Uterus (tissue), 4 donors: ENCODE measurements around the gene CLDN24. TPM values are rescaled to one million over a fixed set of nuclear protein-coding genes. Genes with fewer than 3 reads are reported as not detected.

Experiments
- DNase-seq, 2 donors: peaks; one replicate each; pipeline ENCODE4 v3.0.0-alpha.2; 2019 to 2020
- H3K27ac ChIP-seq, 2 donors: fragments of 200-600 bp; sonication (generic); 1 replicate in 1 of 2; 2 replicates in 1 of 2; pipeline ENCODE4 v1.5.1; 2016 to 2018
- H3K27me3 ChIP-seq, 2 donors: fragments of 200-600 bp; sonication (generic); one replicate each; pipeline ENCODE4 v1.5.1; 2018 to 2019; ENCODE audit warnings: control low read depth in 1 of 2
- H3K36me3 ChIP-seq, 2 donors: fragments of 200-600 bp; sonication (generic); one replicate each; pipeline ENCODE4 v1.5.1; 2019; ENCODE audit warnings: control low read depth in 1 of 2
- H3K4me1 ChIP-seq, 2 donors: fragments of 200-600 bp; sonication (generic); one replicate each; pipeline ENCODE4 v1.5.1; 2018 to 2019; ENCODE audit warnings: control low read depth in 1 of 2
- H3K4me3 ChIP-seq, 2 donors: fragments of 200-600 bp; sonication (generic); 1 replicate in 1 of 2; 2 replicates in 1 of 2; pipeline ENCODE4 v1.5.1; 2018 to 2019; ENCODE audit warnings: mild to moderate bottlenecking in 1 of 2
- H3K9me3 ChIP-seq, 2 donors: fragments of 200-600 bp; sonication (generic); one replicate each; pipeline ENCODE4 v1.5.1; 2019; ENCODE audit warnings: control low read depth in 1 of 2
- POLR2A ChIP-seq, 2 donors: fragments of 450-650 bp; IDR thresholded peaks; one replicate each; pipeline ENCODE4 v1.6.1; 2016; ENCODE audit warnings: antibody characterized with exemption in 2 of 2, mild to moderate bottlenecking in 1 of 2, moderate library complexity in 1 of 2
- intact Hi-C: fragments of 100-400 bp; cut with DNase I; formaldehyde crosslinking; loops from one replicate; pipeline ENCODE4 v1.15.1; 2023; ENCODE audit warnings: low total_unique reads
- total RNA-seq, 4 donors: library from RNA; depleted of rRNA in 3 of 4; stranded (reverse); fragments of >200 nt in 3 of 4; gene quantifications; one replicate each; pipeline versions ENCODE4 v1.1.0 to v1.2.4, GENCODE V29; 2014 to 2023
- TF ChIP-seq, protein P1 (sequence below), 4 experiments: fragments of 200-600 bp in 2 of 4; fragments of 450-650 bp in 2 of 4; sonication (generic) in 2 of 4; IDR thresholded peaks; one replicate each; pipeline ENCODE4 v1.5.1; 2016 to 2019; ENCODE audit warnings: antibody characterized with exemption in 4 of 4, mild to moderate bottlenecking in 2 of 4, moderate library complexity in 1 of 4
- donor health status: DM: yes; HTN: yes; CAD: no.

CLDN24 gene
- total RNA-seq, 4 donors from 2014 or later: not detected

DNA sequence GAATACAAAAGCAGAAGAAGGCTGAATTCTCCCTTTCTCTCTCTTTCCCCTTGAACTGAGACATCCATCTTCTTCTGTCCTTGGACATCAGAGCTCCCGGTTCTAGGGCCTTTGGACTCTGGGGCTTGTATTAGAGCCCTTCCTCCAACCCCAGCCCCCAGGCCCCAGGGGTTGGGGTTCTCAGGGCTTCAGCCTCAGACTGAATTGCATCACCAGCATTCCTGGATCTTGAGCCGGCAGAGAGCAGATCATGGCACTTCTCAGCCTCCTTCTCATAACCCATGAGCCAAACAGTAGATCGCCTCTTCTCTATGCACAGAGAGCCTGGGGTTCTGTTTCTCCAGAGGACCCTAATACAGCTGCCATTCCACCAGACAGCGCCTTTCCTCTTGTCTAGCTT, 25.3 kb upstream of the CLDN24 start:
- H3K27me3 ChIP-seq: no peaks in the 10 kb centered on the region
- intact Hi-C loops: no loop called here

DNA sequence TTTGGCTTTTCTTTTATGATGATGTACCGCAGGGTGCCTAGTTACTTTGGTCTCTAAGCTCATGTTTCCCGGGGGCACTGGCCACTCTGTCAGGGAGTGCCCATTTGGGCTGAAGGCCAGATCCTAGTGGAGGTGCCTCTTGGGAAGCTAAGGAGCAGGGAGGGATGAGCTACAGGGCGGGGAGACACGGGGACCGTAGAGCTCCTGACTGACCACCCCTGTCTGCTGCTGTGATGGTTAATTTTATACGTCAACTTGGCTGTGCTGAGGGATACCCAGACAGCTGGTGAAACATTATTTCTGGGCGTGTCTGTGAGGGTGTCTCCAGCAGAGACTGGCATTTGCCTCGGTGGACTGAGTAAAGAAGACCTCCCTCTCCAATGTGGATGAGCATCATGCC, 24.9 kb upstream of the CLDN24 start:
- no peaks in the 10 kb centered on the region for H3K27me3 ChIP-seq
- H3K27ac ChIP-seq: no peak overlapping the region
- no peak overlapping the region for H3K4me3 ChIP-seq
- TF ChIP-seq, protein P1, sequence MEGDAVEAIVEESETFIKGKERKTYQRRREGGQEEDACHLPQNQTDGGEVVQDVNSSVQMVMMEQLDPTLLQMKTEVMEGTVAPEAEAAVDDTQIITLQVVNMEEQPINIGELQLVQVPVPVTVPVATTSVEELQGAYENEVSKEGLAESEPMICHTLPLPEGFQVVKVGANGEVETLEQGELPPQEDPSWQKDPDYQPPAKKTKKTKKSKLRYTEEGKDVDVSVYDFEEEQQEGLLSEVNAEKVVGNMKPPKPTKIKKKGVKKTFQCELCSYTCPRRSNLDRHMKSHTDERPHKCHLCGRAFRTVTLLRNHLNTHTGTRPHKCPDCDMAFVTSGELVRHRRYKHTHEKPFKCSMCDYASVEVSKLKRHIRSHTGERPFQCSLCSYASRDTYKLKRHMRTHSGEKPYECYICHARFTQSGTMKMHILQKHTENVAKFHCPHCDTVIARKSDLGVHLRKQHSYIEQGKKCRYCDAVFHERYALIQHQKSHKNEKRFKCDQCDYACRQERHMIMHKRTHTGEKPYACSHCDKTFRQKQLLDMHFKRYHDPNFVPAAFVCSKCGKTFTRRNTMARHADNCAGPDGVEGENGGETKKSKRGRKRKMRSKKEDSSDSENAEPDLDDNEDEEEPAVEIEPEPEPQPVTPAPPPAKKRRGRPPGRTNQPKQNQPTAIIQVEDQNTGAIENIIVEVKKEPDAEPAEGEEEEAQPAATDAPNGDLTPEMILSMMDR (IDR thresholded peaks at IDR 0.05): no peak
- TF ChIP-seq POLR2A (IDR thresholded peaks at IDR 0.05): no peak
- H3K9me3 ChIP-seq: no peaks in the 10 kb centered on the region
- DNase-seq: no peak
- no peaks in the 10 kb centered on the region for H3K36me3 ChIP-seq
- no peaks in the 10 kb centered on the region for H3K4me1 ChIP-seq
- intact Hi-C loops: no loop called here

More for the DNA sequence above, 25.3 kb upstream of the CLDN24 start:
- Histone ChIP-seq H3K36me3 (no peaks in the 10 kb centered on the region), H3K27ac (no peak overlapping the region), H3K4me1 (no peaks in the 10 kb centered on the region), H3K9me3 (no peaks in the 10 kb centered on the region), H3K4me3 (no peak overlapping the region)
- no peak for DNase-seq
- no peak for TF ChIP-seq POLR2A (IDR thresholded peaks at IDR 0.05)

DNA sequence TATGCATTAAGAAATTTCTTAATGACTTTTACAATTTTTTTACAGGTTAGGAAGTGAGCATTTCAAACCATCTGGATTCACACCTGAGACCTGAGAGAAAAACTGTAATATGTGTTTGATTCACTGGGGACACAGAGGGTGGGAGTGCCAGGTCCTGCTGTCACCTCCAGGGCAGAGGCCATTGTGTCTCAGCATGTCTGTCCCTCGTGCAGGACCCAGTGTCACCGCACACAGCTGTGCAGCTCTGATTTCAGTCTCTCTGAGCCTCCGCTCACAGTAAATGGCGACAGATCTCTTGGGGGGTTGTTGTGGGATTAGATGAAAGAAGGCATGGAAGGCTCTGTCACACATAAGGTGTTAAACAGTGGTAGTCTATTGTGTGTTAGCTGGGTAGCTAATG, 23.0 kb upstream of the CLDN24 start:
- no peaks in the 10 kb centered on the region for H3K9me3 ChIP-seq
- intact Hi-C loops: no loop called here
- DNase-seq: no peak
- no peaks in the 10 kb centered on the region for H3K36me3 ChIP-seq
- no peak overlapping the region for H3K27ac ChIP-seq
- H3K4me1 ChIP-seq: no peaks in the 10 kb centered on the region
- H3K4me3 ChIP-seq: no peak overlapping the region
- H3K27me3 ChIP-seq: no peaks in the 10 kb centered on the region
- no peak for TF ChIP-seq POLR2A (IDR thresholded peaks at IDR 0.05)
- TF ChIP-seq, protein P1 (IDR thresholded peaks at IDR 0.05): no peak

DNA sequence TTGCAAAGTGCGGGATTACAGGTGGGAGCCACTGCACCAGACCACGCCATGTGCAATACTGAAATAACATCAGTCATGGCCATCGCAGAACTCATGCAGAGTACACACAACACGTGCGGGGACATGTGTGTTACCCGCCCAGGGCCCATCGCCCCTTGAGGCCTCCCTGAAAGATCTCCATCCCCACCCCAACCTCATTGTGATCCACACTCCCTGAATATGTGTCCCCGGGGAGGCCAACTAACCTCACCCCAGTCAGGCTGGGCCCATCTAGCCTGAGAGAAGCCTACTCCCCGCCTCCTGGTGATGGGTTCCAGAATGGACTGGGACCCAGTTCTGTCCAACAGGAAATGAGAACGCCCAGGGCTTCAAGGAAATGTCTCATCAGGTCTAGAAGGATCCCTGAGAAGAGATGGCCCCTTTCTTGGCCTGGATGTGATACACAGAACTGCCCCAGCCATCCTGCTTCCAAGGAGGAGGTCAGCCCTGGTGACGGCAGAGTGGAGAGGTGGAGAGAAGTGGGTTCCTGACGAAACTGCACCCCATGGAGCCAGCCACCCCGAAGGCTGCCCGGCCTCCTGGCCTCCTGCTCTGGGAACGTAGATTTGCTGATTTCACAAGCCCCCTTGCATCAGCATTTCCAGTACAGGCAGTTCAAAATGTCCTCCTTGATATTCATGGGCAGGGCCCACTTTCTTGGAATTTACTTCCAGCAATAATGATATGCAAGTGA, 22.5 kb upstream of the CLDN24 start:
- no peaks in the 10 kb centered on the region for H3K27me3 ChIP-seq
- no peak overlapping the region for H3K27ac ChIP-seq
- no peaks in the 10 kb centered on the region for H3K4me1 ChIP-seq
- H3K36me3 ChIP-seq: no peaks in the 10 kb centered on the region
- intact Hi-C loops: no loop called here
- H3K4me3 ChIP-seq: no peak overlapping the region
- DNase-seq: no peak
- TF ChIP-seq, protein P1 (IDR thresholded peaks at IDR 0.05): no peak
- TF ChIP-seq POLR2A (IDR thresholded peaks at IDR 0.05): no peak
- no peaks in the 10 kb centered on the region for H3K9me3 ChIP-seq

DNA sequence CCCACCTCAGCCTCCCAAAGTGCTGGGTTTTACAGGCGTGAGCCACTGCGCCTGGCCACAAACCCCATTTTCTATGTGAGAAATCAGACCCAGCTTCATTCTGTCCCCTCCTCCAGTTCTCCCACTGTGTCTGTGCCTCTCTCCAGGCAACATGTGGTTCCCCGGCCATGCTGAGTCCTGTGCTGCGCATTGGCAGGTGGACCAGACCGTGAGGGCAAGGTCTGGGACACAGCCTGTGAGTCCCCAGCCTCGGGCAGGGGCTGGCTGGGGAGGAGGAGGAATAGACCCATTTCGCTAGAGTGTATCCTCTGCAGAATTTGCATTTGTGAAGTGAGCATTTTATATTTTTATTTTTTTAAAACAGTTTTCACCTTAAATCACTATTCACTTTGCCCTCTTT, 21.5 kb upstream of the CLDN24 start:
- H3K4me3 ChIP-seq: no peak overlapping the region
- DNase-seq: no peak
- H3K27ac ChIP-seq: no peak overlapping the region
- H3K27me3 ChIP-seq: no peaks in the 10 kb centered on the region
- H3K4me1 ChIP-seq: no peaks in the 10 kb centered on the region
- no peaks in the 10 kb centered on the region for H3K9me3 ChIP-seq
- no peaks in the 10 kb centered on the region for H3K36me3 ChIP-seq
- intact Hi-C loops: no loop called here
- TF ChIP-seq POLR2A (IDR thresholded peaks at IDR 0.05): no peak
- TF ChIP-seq, protein P1 (IDR thresholded peaks at IDR 0.05): no peak
